Measurements from ENCODE around the gene DCAF6.
"Not testable (repeated sequence)": the region's sequence is repeated elsewhere in the genome, so short reads cannot be mapped to it uniquely, and the experiment has no call there.

The DCAF6 gene

GRCh38 chr1:167936068-167936929 lies at the start of gene DCAF6:
TSS of gene DCAF6 (plus strand) at chr1:167936683. CDS start at chr1:167936912, 229 bp downstream.
- TF ChIP-seq, protein P1, sequence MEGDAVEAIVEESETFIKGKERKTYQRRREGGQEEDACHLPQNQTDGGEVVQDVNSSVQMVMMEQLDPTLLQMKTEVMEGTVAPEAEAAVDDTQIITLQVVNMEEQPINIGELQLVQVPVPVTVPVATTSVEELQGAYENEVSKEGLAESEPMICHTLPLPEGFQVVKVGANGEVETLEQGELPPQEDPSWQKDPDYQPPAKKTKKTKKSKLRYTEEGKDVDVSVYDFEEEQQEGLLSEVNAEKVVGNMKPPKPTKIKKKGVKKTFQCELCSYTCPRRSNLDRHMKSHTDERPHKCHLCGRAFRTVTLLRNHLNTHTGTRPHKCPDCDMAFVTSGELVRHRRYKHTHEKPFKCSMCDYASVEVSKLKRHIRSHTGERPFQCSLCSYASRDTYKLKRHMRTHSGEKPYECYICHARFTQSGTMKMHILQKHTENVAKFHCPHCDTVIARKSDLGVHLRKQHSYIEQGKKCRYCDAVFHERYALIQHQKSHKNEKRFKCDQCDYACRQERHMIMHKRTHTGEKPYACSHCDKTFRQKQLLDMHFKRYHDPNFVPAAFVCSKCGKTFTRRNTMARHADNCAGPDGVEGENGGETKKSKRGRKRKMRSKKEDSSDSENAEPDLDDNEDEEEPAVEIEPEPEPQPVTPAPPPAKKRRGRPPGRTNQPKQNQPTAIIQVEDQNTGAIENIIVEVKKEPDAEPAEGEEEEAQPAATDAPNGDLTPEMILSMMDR (IDR thresholded peaks at IDR 0.05; ENCODE audit: extremely low read depth, insufficient read depth, missing control alignments): no peak
- in situ Hi-C loops (cut with MboI; ENCODE audit: low pct_unique_long_range_greater_than_20kb, low sequenced_read_pairs, unreplicated experiment): no loop called here
- peak; percentile 97 for DNase-seq (ENCODE audit: low spot score)

- in situ Hi-C loops (cut with MboI; ENCODE audit: low pct_unique_long_range_greater_than_20kb, low sequenced_read_pairs, unreplicated experiment): not testable (repeated sequence)
Measured at GRCh38 chr1:167887187-167887586, 49.3 kb upstream of the DCAF6 start.

GRCh38 chr1:167890400-167890799 lies 46.1 kb upstream of the DCAF6 start:
- in situ Hi-C loops (cut with MboI; ENCODE audit: low pct_unique_long_range_greater_than_20kb, low sequenced_read_pairs, unreplicated experiment): no loop called here
- DNase-seq (ENCODE audit: low spot score): no peak
- TF ChIP-seq, protein P1 (IDR thresholded peaks at IDR 0.05; ENCODE audit: extremely low read depth, insufficient read depth, missing control alignments): no peak

More at GRCh38 chr1:167887187-167887586, 49.3 kb upstream of the DCAF6 start:
- DNase-seq (ENCODE audit: low spot score): not testable (repeated sequence)

DNA sequence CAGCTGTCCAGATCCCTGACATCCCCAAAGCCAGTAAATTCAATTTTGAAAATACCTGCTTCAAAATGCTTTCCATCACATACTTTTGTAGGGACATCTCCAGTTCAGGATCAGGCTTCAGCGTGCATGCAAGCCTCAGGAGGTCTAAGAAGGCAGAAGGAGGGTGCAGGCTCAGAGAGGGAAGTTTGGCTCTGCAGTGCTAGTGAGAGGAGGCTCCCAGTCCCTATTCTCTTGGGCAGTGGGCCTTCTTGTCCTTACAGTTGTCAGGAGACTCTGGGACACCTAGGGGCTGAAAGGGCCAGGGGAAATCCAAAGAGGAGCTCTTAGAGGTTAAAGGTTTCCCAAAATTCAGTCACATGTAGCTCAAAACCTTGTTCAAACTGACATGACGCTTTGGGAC lies 42.7 kb upstream of the DCAF6 start:
- TF ChIP-seq, protein P1 (IDR thresholded peaks at IDR 0.05; ENCODE audit: extremely low read depth, insufficient read depth, missing control alignments): no peak
- no peak for DNase-seq (ENCODE audit: low spot score)
- in situ Hi-C loops (cut with MboI; ENCODE audit: low pct_unique_long_range_greater_than_20kb, low sequenced_read_pairs, unreplicated experiment): no loop called here

- in situ Hi-C loops (cut with MboI; ENCODE audit: low pct_unique_long_range_greater_than_20kb, low sequenced_read_pairs, unreplicated experiment): no loop called here
- no peak for DNase-seq (ENCODE audit: low spot score)
- TF ChIP-seq, protein P1 (IDR thresholded peaks at IDR 0.05; ENCODE audit: extremely low read depth, insufficient read depth, missing control alignments): no peak
Measured at GRCh38 chr1:167898578-167899222, 37.8 kb upstream of the DCAF6 start.

- in situ Hi-C loops (cut with MboI; ENCODE audit: low pct_unique_long_range_greater_than_20kb, low sequenced_read_pairs, unreplicated experiment): no loop called here
- TF ChIP-seq, protein P1 (IDR thresholded peaks at IDR 0.05; ENCODE audit: extremely low read depth, insufficient read depth, missing control alignments): no peak
- DNase-seq (ENCODE audit: low spot score): peak; percentile 62
Measured at GRCh38 chr1:167899253-167899681, 37.2 kb upstream of the DCAF6 start.

GRCh38 chr1:167900907-167901306 lies 35.6 kb upstream of the DCAF6 start:
- DNase-seq (ENCODE audit: low spot score): no peak
- TF ChIP-seq, protein P1 (IDR thresholded peaks at IDR 0.05; ENCODE audit: extremely low read depth, insufficient read depth, missing control alignments): no peak
- in situ Hi-C loops (cut with MboI; ENCODE audit: low pct_unique_long_range_greater_than_20kb, low sequenced_read_pairs, unreplicated experiment): no loop called here
